GM21737 (cell line): ENCODE data around the gene MLLT6.

Source experiments
- ATAC-seq: cut with Tn5 transposase; IDR thresholded peaks from one replicate; pipeline ENCODE4 v1.9.1; 2021; ENCODE audit warnings: mild to moderate bottlenecking, moderate library complexity; ENCODE audit not compliant: unreplicated experiment

MLLT6 gene

DNA sequence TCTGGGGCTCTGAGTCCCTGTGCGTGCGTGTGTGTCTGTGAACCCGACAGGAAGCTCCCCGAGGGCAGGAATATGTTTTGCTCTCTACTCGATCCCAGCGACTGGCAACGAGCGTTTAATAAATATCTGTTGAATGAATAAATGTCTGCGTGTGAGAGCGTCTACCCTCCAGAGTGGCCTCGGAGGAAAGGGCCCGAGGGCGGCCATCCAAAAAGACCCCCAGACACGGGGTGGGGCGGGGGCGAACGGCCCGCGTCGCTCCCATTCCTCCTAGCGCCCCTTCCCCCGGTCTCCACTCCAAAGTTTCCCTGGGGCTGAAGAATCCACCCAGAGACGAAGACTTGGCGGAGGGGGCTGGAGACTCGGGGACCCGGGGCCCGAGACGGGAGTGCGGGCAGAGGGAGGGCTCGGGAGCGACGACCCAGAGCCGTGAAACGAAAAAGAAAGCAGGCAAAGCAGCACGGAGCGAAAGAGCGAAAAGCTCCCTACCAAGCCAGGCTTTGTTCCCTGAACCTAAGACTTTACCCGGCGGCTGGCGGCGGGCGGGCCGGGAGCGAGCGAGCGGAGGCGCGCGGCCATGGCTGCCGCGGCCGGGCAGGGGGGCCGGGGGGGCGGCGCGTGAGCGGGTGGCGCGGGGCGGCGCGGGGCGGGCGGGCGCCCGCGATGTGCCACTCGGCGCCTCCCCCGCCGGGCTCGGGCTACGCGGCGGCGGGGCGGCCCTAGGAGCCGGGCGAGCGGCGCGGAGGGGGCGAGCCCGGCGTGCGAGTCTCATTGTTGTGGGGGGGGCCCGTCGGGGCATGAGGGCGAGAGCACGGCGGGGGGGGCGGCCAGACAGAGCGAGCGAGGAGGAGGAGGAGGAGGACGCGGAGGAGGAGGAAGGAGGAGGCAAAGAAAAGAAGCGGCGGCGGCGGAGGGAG lies at the start of gene MLLT6:
Gene MLLT6 (plus strand): TSS at position 668 of the 917 bp plus-strand sequence. CDS start 360 bp downstream, outside the sequence.
- no peak for ATAC-seq

DNA sequence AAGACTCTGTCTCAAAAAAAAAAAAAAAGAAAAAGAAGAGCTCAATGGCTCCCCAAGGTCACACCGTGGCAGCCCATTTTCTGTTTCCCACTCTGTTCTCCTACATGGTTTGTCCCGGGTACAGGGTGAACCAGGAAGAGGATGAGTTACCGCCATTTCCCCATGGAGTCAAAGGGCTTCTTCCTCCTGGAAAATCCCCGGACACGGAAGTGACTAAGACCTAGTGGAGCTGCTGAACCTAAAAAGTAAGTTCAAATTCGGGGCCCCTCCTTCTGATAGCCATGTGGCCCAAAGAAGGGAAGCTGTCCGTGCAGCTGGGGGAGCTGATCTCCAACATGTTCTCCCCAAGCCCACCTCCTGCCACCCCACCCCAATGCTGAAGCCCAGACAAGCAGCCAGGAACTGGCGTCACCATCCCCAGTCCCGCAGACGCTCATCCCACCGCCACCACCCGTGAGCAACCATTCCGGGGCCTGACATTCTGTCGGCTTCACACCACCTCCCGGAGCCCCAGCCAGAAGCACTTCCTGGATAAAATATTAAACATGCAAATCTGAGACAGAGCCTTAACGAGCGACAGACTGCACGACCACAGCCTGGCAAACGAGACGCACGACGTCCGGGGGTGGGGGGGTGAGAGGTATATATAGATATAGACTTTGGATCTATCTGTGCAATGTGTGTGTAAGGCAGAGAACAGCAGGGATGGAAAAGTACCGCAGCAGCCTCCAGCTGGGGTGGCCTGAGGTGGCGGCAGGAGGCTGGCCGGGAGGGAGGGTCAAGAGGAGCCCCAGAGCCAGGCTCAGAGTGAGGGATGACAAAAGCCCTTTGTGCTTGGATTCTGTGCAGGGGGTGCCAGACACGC lies 47.9 kb upstream of the MLLT6 start:
- no peak for ATAC-seq

DNA sequence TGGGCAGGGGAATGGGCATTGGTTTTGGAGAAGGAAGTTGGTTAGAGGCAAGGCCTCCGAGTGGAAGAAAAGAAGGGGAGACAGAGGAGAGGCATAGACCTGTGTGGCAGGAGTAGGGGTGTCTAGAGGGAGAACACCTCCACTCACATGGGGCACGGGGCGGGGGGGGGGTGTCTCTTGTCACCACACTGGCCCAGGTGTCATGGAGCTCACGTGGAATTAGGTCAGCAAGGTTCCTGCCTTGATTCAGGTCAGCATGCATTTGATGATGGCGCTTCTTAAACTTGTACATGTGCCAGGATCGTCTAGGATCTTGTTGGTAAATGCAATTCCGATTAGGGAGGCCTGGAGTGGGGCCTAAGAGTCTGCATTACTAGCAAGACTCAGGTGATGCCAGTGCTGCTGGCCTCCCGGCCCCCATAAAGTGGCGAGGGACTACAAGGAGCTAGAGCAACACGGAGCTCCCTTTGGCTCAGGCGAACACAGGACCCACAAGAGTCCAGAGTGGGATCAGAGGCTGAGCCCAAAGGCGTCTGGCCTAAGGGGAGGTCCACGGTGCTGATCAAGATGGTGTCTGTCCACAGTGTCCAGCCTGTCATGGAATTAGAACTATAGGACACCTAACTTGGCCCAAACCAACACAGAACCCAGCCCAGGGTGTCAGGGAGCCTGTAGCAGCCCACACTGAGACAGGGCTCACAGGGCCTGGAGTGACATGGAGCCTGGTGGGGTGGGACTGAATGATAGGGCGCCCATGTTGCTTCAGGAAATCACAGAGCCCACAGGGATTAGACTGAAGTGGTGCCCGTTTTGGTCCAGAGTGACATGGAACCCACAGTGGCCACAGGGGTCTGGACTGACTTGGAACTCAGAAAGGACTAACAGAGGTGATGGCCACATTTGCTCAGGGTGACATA lies 47.0 kb upstream of the MLLT6 start:
- no peak for ATAC-seq

DNA sequence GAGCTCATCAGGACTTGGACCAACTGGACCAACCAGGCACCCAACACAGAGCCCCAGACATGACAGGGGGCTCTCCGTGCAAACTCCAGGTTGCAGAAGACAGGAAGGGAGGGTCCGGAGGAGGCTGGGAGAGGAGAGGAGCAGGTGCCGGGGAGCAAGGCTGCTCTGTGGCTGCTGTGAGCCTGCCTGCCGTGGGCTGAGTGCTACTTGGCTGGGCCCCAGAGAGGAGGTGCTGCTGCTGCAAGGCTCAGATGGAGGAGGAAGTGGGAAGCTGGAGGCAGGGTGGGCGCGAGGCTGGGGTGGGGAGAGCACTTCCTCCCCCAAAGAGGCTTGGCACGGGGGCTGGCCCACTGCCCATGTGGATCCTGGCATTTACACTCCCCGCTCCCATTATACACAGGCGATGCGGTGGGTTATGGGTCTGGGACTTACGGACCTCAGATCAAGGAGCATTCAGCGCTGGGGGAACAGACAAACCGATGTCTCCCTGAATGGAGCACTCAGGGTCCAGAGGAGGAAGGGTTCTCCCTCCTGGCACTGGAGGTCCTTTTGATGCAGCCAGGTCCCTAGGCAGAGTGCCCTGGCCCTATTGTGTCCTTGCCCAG lies 46.2 kb upstream of the MLLT6 start:
- no peak for ATAC-seq

DNA sequence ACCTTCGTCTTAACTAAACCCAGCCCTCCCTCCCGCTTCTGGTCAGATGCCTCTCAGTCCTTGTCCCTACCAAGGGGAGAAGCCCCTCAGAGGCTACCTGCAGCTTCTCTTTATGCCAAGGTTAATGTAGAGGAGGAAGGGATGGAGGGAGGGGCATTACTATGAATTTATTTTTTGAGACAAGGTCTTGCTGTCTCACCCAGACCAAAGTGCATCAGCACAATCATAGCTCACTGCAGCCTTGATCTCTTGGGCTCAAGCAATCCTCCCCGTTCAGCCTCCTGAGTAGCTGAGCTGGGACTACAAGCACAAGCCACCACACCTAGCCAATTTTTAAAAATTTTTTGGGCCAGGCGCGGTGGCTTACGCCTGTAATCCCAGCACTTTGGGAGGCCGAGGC lies 45.7 kb upstream of the MLLT6 start:
- ATAC-seq: no peak

DNA sequence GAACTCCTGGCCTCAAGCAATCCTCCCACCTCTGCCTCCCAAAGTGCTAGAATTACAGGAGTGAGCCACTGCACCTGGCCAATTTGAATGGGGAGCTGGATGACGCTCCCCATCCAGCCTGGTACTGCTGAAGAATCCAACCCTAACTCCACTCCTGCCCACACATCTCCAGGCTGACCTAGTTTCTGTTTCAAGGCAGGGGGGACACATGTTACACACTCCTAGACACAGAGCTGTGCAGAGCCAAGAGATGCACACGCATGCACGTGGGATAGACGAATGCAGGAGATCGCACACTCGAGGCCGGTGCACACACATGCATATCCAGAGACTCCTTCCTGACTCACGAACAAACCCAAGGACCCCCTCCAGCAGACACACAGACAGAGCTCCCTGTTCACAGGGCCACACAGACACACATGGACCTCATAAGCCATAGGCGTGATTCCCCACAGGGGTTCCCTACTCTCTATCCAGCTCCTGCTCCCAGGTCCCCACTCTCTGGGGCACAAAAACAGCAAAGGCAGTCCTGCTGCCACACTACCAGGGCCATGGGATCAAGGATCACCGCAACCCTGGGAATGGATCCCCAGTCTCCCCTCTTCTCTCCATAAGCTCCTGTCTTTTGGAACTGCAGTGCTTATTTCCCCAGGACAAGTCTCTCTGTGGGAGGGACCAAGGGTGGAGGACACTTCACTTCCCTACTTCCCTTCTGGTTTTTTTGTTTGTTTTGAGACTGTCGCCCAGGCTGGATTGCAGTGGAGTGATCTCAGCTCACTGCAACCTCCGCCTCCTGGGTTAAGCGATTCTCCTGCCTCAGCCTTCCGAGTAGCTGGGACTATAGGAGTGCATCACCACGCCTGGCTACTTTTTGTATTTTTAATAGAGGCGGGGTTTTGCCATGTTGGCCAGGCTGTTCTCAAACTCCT lies 44.7 kb upstream of the MLLT6 start:
- no peak for ATAC-seq

DNA sequence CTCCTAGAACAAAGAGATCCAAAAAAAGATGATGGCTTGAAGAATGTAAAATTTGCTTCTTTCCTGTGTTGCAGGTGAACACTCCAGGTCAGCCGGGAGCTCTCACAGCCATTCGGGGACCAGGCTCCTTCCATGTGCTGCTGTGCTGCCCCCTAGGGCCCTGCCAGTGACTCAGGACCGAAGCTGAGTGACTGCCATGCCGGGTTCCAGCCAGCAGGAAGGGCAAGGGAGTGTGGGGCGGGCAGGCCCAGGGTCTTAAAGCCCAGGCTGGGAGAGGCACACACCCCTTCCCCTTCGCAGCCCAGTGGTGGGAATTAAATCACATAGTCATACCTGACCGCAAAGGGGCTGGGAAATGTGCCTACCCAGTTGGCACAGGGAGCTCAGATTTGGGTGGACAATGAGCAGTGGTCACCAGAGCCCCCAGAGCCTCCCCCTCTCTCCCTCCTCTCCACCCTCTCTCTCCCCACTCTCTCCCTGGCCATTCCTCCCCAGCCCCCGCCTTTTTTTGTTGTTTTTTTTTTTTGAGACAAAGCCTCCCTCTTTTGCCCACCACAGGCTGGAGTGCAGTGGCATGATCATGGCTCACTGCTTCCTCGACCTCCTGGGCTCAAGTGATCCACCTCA lies 41.8 kb upstream of the MLLT6 start:
- ATAC-seq: no peak

DNA sequence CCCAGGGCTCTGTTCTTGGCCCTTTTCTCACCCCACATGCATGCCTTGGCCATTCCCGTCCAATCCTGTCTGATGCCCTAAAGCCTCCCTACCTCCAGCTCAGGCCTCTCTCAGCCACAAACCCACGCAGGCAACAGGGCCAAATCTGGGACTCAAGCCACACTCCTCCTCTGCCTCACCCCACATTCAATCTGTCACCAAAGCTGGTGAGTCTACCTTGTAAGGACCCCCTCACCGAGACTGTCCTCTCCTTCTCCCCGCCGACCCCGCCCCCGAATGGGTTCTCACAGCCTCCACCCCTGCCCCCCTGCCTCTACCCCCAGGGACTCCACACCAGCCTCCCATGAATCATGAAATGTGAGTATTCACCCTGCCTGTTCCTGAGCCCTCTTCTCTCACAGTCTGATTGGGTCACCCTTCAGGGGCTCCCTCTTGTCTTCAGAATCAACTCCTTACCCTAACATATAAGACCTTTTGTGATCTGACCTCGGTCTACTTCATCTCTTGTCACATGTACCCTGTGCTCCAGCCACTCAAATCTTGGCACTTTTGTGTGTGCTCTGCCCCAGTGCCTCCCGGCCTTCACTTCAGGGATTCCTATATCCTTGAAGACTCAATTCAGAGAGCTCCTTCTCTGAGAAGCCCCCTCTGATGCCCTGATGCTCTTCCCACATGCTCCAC lies 41.0 kb upstream of the MLLT6 start:
- no peak for ATAC-seq

DNA sequence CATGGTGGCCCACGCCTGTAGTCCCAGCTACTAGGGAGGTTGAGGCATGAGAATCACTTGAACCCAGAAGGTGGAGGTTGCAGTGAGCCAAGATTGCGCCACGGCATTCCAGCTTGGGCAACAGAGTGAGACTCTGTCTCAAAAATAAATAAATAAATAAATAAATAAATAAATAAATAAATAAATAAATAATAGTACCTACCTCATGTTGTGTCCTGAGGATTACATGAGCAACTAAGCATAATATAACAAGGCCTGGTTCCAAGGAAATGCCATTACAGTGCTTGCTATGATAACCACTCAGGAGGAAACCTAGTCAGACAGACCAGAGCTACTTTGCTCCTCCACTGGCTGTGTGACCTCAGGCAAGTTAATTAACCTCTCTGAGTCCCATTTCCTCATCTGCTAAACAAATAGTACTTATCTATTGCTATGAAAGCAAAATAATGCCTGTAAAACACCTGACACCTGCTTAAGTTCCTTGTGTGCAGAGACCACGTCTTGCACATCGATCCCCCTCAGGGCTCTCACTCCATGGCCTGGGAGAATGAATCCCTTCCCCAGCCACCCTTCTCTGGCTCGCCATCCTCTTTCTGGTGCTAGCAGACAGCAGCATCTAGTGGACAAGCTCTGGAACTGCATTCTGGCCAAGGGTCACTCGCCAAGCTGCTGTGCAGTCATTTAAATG lies 37.8 kb upstream of the MLLT6 start:
- ATAC-seq: no peak

DNA sequence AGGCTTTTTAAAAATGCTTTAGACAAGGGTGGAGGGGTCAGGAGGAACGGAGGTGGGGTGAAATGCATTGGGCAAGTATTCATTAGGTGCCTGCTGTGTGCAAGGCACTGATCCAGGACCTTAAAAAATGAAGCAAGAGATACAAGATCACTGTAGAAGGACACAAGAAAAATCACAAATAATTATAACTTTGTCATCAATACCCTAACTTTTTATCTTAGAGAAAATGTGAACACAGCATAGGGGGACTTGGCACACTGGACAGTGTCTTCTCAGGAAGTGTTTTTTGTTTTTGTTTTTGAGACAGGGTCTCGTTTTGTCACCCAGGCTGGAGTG lies 37.3 kb upstream of the MLLT6 start:
- no peak for ATAC-seq

DNA sequence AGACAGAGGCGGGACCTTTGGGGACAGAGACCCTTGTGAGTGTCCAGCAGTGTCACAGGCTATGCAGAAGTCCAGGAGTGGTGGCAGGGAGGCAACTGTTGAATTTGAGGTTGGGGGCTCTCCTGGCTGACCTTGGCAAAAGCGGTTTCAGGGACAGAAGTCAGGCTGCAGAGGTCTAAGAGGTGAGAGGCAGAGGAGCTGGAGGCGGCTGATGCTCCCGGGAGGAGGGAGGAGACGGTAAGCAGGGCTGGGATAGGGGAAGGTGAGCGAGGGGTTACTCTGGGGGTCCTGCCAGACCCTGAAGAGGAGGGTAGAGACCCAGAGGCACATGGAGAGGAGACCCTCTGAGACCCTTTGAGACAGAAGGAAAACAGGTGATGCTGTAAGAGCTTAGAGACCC lies 35.6 kb upstream of the MLLT6 start:
- ATAC-seq: no peak

DNA sequence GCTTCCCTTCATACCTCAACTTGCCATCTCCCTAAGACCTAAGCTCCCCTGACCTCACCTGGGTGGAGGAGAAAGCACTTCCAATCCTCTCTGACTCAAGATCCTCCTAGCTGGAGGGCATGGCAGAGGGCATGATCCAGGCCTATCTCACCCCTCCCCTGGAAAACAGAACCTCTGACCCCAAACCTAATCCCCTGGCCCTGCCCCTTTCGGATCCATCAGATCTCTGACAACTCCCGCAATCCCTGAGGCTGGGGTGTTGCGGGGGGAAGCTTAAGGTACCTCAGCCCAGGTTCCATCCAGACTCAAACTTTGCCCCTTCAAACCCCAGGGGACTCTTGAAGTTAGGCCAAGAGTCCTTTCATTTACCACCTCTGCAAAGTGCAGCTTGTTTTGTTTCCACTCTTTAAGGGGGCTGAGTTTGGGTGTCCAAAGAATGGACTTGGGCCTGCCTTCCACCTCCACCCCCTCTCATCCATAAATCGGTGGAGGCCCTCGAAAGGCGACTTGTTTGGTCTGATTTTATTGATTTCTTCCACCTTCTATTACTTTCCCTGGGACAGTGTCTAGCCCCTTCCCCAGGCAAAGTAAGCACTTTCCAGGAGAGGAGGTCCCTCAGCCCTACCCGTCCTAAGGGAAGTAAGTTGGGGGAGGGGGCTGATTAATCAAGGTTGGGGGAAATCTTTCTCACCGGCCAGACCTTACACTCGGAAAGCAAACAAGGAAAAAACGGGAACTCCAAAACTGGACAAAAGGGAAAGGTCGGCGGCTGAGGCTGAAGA lies 32.9 kb upstream of the MLLT6 start:
- no peak for ATAC-seq

DNA sequence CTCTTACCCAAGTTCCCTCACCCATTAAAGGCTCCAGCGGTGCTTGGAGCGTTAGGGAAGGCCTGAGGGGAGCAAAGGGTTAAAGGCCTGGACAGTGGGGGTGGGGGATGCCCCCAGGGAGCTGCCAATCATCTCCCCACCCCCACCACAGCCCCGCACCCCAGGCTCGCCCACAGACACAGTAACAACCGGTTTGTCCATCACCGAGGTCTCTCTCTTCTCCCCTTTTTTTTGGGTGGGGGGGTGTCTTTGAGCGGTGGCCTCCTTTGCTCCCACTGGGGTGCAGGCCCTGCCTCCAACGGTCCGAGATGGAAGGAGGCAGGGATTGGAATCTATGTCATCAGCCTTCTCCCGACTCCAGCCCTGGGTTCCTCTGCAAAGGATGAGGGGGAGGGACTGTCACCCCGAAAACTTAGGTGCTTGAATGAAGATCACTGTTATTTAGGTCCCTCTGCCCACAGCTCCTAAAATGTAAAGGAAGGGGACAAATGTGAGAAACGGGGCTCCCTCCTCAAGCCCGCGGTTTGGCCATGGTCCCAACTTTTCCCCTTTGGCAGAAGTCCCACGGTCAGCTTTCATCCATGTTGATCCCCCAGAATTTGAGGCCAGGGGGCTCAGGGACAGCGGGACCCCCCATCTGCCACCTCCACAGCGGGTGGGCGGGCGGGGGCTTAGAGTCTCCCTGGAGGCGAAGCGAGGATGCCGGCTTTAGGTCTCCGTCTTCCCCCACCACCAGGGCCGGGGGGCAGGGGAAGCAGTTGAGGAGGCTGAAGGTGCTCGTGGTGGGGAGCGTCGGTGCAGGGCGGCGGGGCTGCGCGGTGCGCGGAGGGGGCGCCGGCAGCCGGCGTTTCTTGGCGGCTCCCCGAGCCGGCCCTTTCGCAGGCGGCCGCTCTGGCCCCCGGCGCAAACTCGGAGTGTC lies 32.0 kb upstream of the MLLT6 start:
- no peak for ATAC-seq

DNA sequence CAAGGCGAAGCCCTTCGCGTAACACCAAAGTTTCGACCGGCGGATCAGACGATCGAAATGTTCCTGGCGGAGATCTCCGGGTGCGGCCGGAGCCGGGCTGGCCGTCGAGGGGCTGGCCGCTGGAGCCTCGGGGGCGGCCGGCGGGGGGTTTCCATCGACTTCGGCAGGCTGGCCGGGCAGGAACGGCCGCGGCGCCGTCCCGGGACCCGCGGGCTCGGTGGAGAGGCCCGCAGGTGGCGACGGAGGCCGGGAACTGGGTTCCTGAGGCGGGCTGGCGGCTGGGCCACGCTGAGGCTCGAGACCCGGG lies 31.4 kb upstream of the MLLT6 start:
- ATAC-seq: no peak

DNA sequence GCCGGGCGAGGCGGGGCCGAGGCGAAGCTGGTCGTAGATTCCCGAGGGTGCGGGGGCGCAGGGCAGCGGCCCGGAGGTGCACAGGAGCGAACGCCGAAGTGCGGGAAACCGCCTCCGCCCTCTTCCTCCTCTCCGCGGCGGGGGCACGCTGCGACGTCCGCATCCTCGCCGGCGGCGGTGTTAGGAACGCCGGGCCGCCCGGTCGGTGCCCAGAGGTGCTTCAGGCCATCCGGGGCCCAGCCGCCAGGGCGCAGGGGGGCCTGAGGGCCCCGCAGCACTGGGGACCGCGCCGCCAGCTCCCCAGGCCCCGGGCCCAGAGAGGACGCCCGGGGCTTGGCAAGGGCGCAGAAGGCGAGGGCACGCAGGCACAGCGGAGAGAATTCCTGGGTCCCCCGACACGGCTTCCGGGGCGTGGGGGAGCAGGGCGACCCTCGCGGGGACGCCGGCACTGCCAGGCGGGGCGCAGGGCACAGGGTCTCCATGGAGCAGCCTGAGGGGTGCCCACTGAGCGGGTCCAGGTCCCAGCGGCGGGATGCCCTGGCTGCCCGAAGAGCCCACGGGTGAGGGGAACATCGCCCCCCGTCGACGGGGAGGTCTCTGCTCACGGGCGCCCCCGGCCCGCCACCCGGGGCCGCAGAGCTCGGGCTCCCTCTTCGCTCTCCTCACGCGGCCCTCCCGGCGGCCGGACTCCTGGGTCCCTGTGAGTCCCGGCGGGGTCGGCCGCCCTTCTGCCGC lies 30.9 kb upstream of the MLLT6 start:
- ATAC-seq: peak; percentile 15
